ENCODE measurements around the gene PHLDA3.

Gene PHLDA3

GRCh38 chr1:201429736-201430501 is 39.1 kb downstream of the PHLDA3 start:
- DNase-seq (ENCODE audit: low read depth), result no peak

DNA sequence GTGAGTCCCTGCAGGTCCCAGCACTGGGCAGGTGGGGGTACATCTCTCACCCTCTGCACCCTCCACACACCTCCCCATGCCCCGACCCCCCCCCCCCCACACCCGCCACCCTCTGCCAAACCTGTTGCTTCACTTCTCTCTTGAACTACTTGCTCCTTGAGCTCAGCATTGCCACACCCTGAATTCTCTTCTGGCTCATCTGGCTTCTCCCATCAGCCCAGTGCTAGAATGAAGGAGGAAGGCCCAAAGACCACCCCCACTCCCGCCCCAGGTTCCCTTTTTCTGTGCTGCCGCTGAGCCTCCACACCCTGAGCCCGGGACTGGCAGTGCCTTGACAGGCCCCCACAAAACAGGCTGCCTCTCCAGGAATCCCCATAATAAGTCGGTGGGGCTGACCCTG is 41.0 kb downstream of the PHLDA3 start:
- DNase-seq (ENCODE audit: low read depth), result no peak

DNA sequence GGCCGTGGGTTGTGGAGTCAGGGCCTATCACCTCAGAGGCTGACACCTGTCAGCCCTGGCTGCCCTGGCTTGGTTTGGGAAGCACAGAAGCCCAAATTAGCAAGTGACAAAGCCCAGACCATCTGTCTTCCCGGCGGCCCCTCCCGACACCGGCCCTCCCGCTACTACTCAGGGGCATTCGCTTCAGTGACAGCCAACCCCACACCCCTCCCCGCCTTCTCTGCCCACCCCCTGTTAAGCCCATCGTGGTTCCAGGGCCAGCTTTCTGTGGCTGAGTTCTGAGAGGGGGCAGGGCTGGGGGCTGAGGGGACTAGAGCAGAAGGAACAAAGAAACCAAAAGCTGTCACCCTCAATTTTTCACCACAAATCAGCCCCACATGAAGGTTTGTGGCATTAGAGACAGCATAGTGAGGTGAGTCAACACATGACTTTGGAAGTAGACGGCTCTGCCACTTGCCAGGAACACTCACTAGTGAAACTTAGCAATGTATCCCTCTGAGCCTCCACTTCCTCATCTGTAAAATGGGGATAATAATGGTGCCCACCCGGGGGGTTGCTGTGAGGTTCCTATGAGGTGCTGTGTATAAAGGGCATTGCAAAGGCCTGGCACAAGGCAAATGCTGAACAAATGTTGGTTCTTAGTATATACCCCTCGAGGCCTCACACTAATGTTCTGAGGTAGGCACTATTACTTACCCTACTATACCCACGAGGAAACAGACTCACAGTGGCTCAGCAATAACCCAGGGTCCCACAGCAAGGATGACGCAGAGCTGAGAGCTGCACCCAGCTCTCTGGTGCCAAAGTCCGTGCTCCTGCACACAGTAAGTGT is 42.3 kb downstream of the PHLDA3 start:
- DNase-seq (ENCODE audit: low read depth), result no peak

DNA sequence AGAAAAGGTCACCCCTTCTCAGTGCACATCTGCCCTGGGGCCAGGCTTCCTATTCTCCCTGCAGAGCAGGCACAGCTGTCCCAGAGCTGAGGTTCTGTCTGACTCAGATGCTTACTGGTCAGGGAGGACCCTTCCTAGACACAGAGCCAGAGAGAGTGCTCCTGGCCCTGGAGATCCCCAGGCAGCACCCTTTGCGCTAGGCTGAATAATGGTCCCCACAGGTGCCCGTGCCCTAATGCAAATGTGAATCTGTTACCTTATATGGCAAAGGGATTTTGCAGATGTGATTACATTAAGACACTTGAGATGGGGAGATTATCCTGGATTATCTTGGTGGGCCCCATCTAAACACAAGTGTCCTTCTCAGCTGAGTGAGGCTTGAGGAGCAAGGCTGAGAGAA is 44.8 kb downstream of the PHLDA3 start:
- no peak for DNase-seq (ENCODE audit: low read depth)

- DNase-seq (ENCODE audit: low read depth), result no peak
Measured at GRCh38 chr1:201423655-201424054, 45.3 kb downstream of the PHLDA3 start.

GRCh38 chr1:201422436-201423030 is 46.5 kb downstream of the PHLDA3 start:
- DNase-seq (ENCODE audit: low read depth), result no peak

DNA sequence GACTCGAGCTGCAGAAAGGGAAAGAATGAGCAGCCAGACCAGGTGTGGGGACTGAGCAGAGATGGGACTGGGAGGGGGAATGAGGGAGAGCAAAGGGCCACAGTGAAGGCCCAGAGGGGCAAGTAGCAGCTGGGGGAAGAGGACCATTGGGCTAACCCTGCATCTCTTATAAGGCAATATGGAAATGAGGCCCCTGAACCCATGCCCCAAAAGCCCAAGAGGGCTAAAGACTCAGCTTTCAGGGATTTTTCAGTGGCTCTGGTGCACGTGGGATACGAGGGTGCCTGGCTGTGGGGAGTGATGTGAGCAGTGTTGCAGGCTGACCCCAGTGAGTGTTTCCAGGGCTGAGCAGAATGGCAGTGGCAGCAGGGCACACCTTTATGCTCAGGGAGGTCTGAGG is 47.0 kb downstream of the PHLDA3 start:
- no peak for DNase-seq (ENCODE audit: low read depth)

DNA sequence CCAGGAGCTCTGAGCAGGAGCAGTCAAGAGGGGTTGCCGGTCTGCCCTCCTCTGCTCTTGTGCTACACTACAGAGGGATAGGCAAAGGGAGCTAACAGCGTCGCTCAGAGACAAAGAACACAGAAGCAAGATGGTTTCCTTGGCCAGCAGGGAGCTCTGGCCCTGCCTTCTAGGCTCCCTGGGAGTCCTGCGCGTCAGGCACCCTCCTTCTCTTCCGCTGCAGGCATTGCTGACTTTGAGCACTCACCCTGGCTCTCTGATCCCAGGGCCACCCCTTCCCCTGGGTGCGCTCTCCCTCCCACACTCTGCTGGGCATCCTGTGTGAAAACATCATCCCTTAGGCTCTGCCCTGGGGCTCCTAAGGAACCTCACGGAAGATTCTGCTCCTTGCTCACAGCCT is 47.9 kb downstream of the PHLDA3 start:
- no peak for DNase-seq (ENCODE audit: low read depth)

GRCh38 chr1:201420608-201421002 is 48.4 kb downstream of the PHLDA3 start:
- no peak for DNase-seq (ENCODE audit: low read depth)

DNA sequence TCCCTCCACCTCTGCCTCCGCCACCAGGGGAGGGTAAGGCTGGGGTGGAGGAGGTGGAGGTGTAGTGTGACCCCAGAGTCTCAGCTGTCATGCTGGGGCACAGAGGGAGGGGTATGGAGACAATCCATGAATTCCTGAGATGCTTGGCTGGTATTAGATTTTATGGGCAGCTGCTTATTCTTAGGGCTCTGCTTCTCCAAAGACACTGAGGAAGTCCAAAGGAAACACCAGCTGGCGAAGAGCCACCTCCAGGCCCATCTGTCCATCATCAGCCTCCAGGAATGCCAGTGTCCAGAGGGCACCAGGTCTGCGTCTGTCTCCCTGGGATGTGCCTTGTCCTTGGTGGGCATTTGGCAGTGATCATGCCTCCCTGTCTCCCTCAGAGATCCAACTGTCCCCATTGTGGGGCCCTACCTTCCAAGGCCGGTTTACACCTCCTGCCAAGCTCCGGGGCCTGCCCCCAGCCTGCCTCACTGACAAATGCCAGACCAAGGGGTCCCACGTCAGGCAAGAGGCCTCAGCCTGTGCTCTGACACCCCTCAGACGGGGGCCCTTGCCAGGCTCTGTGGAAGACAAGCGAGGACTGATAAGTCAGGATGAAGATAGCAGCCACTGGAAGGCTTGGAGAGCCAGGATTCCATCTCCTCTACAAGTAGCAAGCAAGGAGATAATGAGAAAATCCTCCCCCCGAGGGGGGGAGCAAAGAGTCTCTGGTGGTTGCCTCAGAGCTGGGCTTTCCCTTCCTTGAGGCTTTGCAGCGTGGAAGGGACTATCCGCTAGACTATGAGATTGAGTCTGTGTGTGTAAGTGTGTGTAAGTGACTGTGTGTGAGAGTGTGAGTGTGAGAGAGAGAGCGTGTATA is 49.0 kb downstream of the PHLDA3 start:
- DNase-seq (ENCODE audit: low read depth), result no peak

GRCh38 chr1:201419256-201419655 is 49.7 kb downstream of the PHLDA3 start:
- no peak for DNase-seq (ENCODE audit: low read depth)

DNA sequence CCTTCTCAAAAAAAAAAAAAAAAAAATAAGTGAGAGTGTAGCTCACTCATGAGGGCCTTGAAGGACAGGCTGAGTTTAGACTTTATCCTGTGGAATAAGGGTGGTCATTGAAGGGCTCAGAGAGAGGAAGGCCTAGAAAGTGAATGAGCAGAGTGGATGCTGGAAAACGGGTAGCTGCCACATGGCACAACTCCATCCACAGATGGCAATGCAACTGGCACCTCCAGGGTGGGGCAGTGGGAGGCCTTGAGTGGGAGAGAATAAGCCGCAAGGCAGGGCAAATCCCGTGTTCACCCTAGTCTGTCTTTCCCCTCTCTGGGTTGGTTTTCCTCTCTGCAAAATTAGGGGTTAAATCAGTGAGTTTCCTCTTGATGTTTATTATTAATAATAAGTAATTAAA is 50.5 kb downstream of the PHLDA3 start:
- DNase-seq (ENCODE audit: low read depth), result no peak

Measured in non-pigmented ciliary epithelial cell (primary cell).